ENCODE results near the gene MAGEC3. TPM values are rescaled to one million over a fixed set of nuclear protein-coding genes. Genes with fewer than 3 reads are reported as not detected.

Gene MAGEC3
- total RNA-seq, 1 experiment from 2014 or later: 0.23 TPM

- no peak for DNase-seq (ENCODE audit: low read depth)
Observed at GRCh38 chrX:141941234-141941633, 103.1 kb downstream of the MAGEC3 start.

- DNase-seq (ENCODE audit: low read depth): no peak
Observed at GRCh38 chrX:141945426-141945825, 107.3 kb downstream of the MAGEC3 start.

GRCh38 chrX:141947350-141947749 lies 109.2 kb downstream of the MAGEC3 start:
- DNase-seq (ENCODE audit: low read depth): no peak

Other genes with a start within 250 kb of the MAGEC3 start
- gene SPANXA2, start 248.6 kb upstream of the MAGEC3 start, total RNA-seq (2014; rRNA removed): not detected in 2 replicates
- not detected in 2 replicates for gene SPANXD, start 139.6 kb upstream of the MAGEC3 start, total RNA-seq (2014; rRNA removed)
- not detected in 2 replicates for gene MAGEC1, start 65.6 kb downstream of the MAGEC3 start, total RNA-seq (2014; rRNA removed)

All from LHCN-M2 (cell line).